IPS-15b (cell line): Measurements from ENCODE around the gene ANK2.

Experiments
- H3K27me3 ChIP-seq: one replicate; pipeline ENCODE4 v1.6.1; 2013; ENCODE audit warnings: low read length; ENCODE audit not compliant: control insufficient read depth, insufficient read depth
- H3K36me3 ChIP-seq: one replicate; pipeline ENCODE4 v1.6.1; 2013; ENCODE audit warnings: low read length; ENCODE audit not compliant: control insufficient read depth, insufficient read depth
- H3K4me1 ChIP-seq: one replicate; pipeline ENCODE4 v1.6.1; 2013; ENCODE audit warnings: mild to moderate bottlenecking, low read length; ENCODE audit not compliant: control insufficient read depth, insufficient read depth
- H3K4me3 ChIP-seq: one replicate; pipeline ENCODE4 v1.5.1; 2013; ENCODE audit warnings: low read depth, low read length
- H3K9ac ChIP-seq: one replicate; pipeline ENCODE4 v1.6.1; 2013; ENCODE audit warnings: low read depth, mild to moderate bottlenecking, low read length
- H3K9me3 ChIP-seq: one replicate; pipeline ENCODE4 v1.6.1; 2013; ENCODE audit warnings: mild to moderate bottlenecking, low read length; ENCODE audit not compliant: control insufficient read depth, insufficient read depth

The ANK2 gene

DNA sequence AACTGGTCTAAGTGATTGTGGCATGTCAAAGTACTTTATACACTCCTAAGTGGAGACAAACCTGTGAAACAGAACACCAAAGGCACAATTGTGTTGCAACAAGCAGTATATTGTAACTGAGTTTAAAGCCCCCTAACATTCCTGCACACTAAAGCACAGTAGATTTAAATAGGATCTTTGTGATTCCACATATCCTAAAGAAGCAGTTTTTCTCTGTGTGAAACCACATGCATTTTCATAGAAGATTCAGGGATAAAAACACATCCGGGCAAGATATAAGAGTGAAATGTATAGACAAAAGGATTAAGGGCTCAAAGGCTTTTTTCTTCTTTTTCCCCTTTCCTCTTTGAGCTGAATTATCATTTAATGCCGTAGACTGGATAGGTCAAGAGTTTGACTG is 82.2 kb downstream of the ANK2 start:
- Histone ChIP-seq H3K9me3 (no peaks in the 10 kb centered on the region), H3K9ac (no peak overlapping the region), H3K36me3 (no peaks in the 10 kb centered on the region), H3K4me3 (no peak overlapping the region), H3K27me3 (no peaks in the 10 kb centered on the region), H3K4me1 (no peaks in the 10 kb centered on the region)

DNA sequence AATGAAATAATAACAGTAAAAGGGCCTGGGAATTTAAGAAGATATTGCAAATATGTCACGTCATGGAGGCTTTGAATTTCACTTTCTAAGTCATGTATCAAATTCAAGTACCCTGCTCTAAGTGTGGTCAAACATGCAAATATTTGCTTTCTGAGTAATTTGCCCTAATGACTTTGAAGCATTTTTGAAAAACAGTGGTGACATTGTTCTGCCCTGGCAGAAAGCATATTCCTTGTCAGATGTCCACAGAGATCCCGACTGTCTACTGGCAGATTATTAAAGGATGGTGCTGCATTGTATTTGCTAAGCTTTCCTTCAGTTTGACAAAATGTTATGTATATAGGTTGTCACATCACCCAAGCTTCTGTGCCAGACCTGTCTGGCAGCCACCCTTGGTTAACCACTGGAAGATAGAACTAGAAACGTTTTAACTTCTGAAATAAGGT is 92.5 kb downstream of the ANK2 start:
- peaks cover 29% of the 10 kb centered on the region for H3K4me1 ChIP-seq
- H3K4me3 ChIP-seq = no peak overlapping the region

DNA sequence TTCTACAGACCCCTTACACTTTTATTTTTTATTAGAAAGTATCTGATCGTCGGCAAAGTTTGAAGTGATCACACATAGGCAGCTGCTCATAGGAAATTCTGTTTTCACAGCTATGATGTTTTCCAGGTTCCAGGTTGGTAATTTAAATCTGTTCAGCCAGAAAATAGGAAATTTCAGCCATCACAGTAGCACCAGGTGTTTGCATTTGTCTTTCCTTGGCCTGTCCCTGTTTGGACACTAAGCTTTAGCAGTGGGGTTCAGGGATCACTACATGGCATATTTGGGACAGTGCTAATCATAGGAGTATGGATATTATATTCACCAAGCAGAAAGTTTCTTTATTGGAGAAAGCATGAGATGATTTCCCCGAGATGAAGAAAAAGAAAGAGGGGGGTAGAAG is 92.9 kb downstream of the ANK2 start:
- no peak overlapping the region for H3K4me3 ChIP-seq
- H3K9ac ChIP-seq = no peak overlapping the region
- H3K27me3 ChIP-seq = no peaks in the 10 kb centered on the region
- H3K36me3 ChIP-seq = no peaks in the 10 kb centered on the region
- peaks cover 29% of the 10 kb centered on the region for H3K4me1 ChIP-seq
- H3K9me3 ChIP-seq = no peaks in the 10 kb centered on the region

More for the DNA sequence above, 92.5 kb downstream of the ANK2 start:
- no peaks in the 10 kb centered on the region for H3K27me3 ChIP-seq
- no peaks in the 10 kb centered on the region for H3K9me3 ChIP-seq
- H3K9ac ChIP-seq = no peak overlapping the region
- H3K36me3 ChIP-seq = no peaks in the 10 kb centered on the region

DNA sequence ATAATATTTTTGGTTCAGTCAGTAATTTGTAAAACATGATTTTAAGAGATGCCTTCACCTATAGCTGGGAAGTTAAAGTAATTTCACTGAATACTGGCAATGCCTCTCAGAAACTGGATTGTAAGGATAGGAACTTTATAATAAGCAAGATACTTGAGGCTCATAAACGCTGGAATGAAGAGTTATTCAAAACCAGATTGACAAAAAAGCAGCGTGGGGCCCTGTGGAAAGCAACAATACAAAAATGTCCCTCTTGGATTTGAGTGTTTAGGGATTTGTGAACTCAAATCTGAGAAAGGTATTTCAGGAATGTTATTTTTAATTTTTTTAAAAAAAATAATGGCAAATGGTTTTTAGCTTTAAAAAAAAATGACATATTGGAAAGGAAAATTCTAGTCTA is 94.6 kb downstream of the ANK2 start:
- Histone ChIP-seq H3K9me3 (no peaks in the 10 kb centered on the region), H3K9ac (no peak overlapping the region), H3K4me3 (no peak overlapping the region), H3K27me3 (no peaks in the 10 kb centered on the region), H3K4me1 (peaks cover 29% of the 10 kb centered on the region), H3K36me3 (no peaks in the 10 kb centered on the region)

DNA sequence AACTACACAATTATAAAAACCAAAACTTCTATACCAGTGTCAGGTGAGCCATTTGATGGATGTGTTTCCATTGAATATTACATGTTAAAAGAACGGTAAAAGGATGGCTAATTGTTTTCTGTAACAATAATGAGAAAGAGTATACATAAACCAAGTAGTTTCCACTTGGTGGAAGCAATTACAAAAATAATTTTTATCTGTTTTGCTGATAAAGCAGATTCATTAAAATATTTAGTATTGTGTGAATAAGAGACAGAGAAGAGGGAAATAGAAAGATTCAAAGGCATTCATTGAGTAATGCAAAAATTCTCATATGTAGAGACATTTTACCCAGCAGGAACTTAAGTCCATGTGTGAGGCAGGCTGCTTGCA is 95.7 kb downstream of the ANK2 start:
- Histone ChIP-seq H3K4me3 (peak overlapping the region; percentile 16), H3K4me1 (peaks cover 29% of the 10 kb centered on the region), H3K27me3 (no peaks in the 10 kb centered on the region), H3K36me3 (no peaks in the 10 kb centered on the region), H3K9me3 (no peaks in the 10 kb centered on the region), H3K9ac (no peak overlapping the region)

DNA sequence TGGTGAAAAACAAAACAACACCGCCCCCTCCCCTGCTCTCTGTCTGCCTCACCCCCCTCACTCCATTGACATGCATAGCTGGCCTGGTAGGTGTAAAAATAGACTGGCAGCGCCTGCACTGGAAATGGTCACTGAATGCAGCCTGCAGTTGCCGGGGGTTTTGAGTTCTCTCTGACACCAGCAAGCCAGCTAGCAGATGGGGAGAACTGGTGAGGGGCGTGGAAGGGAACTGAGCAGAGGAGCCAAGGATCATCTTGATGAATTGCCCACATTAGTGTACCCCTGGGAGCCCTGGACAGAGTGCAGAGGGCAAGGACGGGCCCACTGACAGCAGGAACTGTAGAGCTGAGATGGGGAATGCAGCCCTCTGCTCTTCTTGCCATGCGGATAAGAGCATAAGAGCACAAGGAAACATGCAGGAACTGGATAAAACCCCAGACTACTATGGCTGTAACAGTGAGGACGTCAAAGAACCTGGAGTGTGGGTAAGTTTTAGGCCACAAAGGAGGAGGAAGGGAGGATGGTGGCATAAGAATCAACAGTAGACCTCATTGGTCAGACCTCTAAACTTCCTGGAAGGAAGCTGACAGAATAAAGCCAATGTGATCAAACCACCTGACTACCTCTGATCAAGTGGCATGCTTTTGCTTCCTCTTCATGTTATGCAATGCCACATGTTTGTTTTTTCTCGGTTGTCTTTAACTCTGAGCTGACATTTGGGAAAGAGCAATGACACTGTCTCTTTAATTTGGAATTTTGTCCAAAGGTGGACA is 96.3 kb downstream of the ANK2 start:
- Histone ChIP-seq H3K4me1 (peaks cover 29% of the 10 kb centered on the region), H3K27me3 (no peaks in the 10 kb centered on the region), H3K4me3 (peak overlapping the region; percentile 24), H3K9me3 (no peaks in the 10 kb centered on the region), H3K9ac (no peak overlapping the region), H3K36me3 (no peaks in the 10 kb centered on the region)

DNA sequence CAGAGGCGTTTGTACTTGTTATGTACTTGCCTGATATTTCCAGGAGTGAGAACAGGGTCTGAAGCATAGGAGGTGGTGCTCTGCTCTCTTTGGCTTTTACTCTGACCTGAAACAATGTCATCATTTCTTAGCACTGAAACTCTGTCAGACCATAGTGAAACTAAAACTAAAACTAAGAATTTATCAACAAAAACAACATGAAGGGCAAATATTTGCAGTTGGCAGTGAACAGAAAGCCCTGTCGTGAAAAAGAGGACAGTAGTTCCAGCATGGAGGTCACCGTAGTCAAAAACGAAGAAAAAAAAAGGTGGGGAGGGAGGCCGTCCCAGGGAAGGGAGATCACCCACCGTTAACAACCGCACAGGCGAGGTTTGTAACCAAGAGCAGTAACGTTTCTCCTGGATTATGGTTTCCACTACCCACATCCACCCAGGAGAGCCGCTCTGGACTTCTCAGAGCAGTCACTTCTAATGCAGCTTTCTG is 97.5 kb downstream of the ANK2 start:
- Histone ChIP-seq H3K9ac (no peak overlapping the region), H3K9me3 (no peaks in the 10 kb centered on the region), H3K4me3 (no peak overlapping the region), H3K4me1 (peaks cover 29% of the 10 kb centered on the region), H3K27me3 (no peaks in the 10 kb centered on the region), H3K36me3 (no peaks in the 10 kb centered on the region)

DNA sequence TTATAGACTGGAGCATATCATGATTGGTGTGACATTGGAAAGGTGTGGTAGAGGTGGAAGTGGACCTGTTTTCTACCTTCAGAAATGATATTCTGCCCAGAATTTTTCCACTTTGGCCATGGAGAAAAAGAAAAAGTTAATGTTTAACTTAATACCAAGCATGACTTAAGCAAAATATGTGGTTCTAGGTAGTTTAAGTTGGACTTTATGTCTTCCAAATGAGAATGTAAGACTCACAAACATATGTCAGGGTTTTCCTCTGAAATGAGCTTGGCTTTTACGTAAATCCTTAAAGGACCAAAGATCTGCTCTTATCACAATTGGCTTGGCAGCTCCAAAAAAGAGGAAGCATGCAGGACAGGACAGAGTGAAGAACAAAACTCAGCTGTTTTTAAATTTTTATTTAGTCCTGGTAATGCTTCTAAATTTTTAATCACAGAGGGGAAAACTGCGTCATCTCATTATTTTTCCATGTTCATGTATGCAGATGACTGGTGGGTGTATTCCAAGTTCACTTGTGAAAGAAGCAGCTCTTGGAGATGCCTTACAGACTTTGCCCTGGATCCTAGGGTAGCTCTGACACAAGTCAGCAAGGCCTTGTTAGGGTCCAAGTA is 98.2 kb downstream of the ANK2 start:
- Histone ChIP-seq H3K36me3 (no peaks in the 10 kb centered on the region), H3K9ac (no peak overlapping the region), H3K27me3 (no peaks in the 10 kb centered on the region), H3K9me3 (no peaks in the 10 kb centered on the region), H3K4me3 (no peak overlapping the region), H3K4me1 (peaks cover 29% of the 10 kb centered on the region)

DNA sequence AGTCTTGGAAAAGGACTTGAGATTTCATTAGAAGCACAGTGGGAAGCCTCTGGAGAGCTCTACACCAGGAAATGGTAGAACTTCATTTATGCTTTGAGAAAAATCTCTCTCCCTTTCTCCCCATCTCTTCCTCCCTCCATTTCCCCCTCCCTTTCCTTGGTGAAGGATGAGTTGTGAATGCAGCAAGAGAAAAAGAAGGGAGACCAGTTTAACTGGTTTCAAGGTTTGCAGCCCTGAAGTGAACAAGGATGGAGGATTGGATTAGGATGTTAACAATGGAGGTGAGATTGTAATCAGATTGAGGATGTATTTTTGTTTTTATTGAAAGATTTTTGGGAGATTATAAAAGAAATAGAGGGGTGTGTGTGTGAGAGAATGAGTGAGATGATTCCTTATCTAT is 99.5 kb downstream of the ANK2 start:
- Histone ChIP-seq H3K4me1 (peaks cover 18% of the 10 kb centered on the region), H3K9ac (no peak overlapping the region), H3K4me3 (no peak overlapping the region), H3K27me3 (no peaks in the 10 kb centered on the region), H3K36me3 (no peaks in the 10 kb centered on the region), H3K9me3 (no peaks in the 10 kb centered on the region)

DNA sequence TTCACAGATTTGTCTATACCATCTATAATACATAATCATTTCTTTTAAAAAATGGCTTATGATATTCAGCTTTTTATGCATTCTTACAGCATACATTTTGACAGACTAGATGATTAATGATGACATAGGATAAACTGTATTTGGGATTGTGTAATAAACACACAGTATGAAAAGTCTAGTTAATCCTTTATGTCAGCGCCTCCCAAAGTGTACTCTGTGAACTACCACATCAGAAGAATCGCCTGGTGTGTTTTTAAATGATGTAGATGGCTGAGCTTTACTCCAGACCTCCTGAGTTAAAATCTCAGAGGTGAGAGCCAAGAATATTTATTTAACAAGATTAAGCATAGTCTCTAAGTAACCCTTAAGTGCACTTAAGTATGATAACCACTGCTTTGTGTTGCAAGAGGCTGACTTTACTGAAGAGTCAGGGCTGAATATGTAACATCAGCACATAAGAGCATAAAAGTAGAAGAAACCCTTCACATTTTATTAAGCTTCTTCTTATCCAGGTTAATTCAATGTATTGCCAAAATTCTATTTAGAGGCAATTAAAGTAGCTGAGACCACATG is 104.2 kb downstream of the ANK2 start:
- Histone ChIP-seq H3K4me1 (no peaks in the 10 kb centered on the region), H3K9me3 (no peaks in the 10 kb centered on the region), H3K27me3 (no peaks in the 10 kb centered on the region), H3K9ac (no peak overlapping the region), H3K4me3 (no peak overlapping the region), H3K36me3 (no peaks in the 10 kb centered on the region)

DNA sequence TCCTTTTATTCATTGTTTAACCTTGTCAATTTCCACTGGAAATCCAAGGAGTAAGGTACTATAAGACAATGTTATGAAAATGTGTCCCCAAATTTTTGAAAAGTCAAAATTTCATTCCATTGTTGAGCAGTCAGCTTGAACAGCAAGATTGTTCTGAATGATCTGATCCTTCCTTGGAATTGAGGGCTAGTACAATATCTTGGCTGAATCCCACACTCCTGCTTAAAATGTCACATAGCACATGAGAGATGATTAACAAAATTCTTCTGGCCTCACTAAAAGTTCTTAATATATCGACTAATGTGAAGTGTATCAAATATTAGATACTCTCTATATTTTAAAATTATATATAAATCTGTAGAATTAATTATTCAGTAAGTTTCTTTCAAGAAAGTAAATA is 104.8 kb downstream of the ANK2 start:
- no peaks in the 10 kb centered on the region for H3K27me3 ChIP-seq
- H3K9ac ChIP-seq = no peak overlapping the region
- H3K36me3 ChIP-seq = no peaks in the 10 kb centered on the region
- H3K4me3 ChIP-seq = no peak overlapping the region
- H3K4me1 ChIP-seq = no peaks in the 10 kb centered on the region
- H3K9me3 ChIP-seq = no peaks in the 10 kb centered on the region
